H9 (cell line): ENCODE data around the gene CD209. TPM values are rescaled to one million over a fixed set of nuclear protein-coding genes. Genes with fewer than 3 reads are reported as not detected.

Source experiments
- DNase-seq: peaks from one replicate; pipeline ENCODE4 v3.0.0-alpha.2; 2017
- H2AFZ ChIP-seq: one replicate; pipeline ENCODE4 v1.6.1; 2013; ENCODE audit warnings: mild to moderate bottlenecking, low read length, control low read depth, moderate library complexity
- H2AK5ac ChIP-seq: 2 replicates; pipeline ENCODE4 v1.6.1; 2013; ENCODE audit warnings: low read length, control low read depth, mixed read lengths; ENCODE audit not compliant: insufficient read length
- H2BK120ac ChIP-seq: one replicate; pipeline ENCODE4 v1.6.1; 2013; ENCODE audit warnings: low read depth, mild to moderate bottlenecking, low read length, control low read depth, inconsistent platforms; ENCODE audit not compliant: poor library complexity, severe bottlenecking
- H2BK12ac ChIP-seq: 2 replicates; pipeline ENCODE4 v1.6.1; 2013; ENCODE audit warnings: low read length, control low read depth, mixed read lengths, low read depth; ENCODE audit not compliant: insufficient read length
- H2BK15ac ChIP-seq: 2 replicates; pipeline ENCODE4 v1.6.1; 2013; ENCODE audit warnings: low read depth, low read length, control low read depth
- H2BK20ac ChIP-seq: one replicate; pipeline ENCODE4 v1.6.1; 2013; ENCODE audit warnings: low read depth, mild to moderate bottlenecking, low read length, control low read depth, inconsistent platforms; ENCODE audit not compliant: poor library complexity, severe bottlenecking
- H2BK5ac ChIP-seq: 2 replicates; pipeline ENCODE4 v1.6.1; 2013; ENCODE audit warnings: low read length, control low read depth, mixed read lengths; ENCODE audit not compliant: insufficient read length
- H3K14ac ChIP-seq: 2 replicates; pipeline ENCODE4 v1.6.1; 2013; ENCODE audit warnings: low read length, control low read depth; ENCODE audit not compliant: insufficient read depth
- H3K18ac ChIP-seq: 2 replicates; pipeline ENCODE4 v1.6.1; 2013; ENCODE audit warnings: low read depth, mild to moderate bottlenecking, mixed read lengths, low read length, control low read depth; ENCODE audit not compliant: insufficient read length
- H3K23ac ChIP-seq: 2 replicates; pipeline ENCODE4 v1.6.1; 2013; ENCODE audit warnings: low read length, control low read depth, mixed read lengths, low read depth; ENCODE audit not compliant: insufficient read length
- H3K23me2 ChIP-seq: 2 replicates; pipeline ENCODE4 v1.6.1; 2013; ENCODE audit warnings: low read depth, mild to moderate bottlenecking, mixed read lengths, low read length, control low read depth; ENCODE audit not compliant: insufficient read length, poor library complexity, severe bottlenecking
- H3K27ac ChIP-seq: 2 replicates; pipeline ENCODE4 v1.5.1; 2013; ENCODE audit warnings: low read length, control low read depth, mixed read lengths, low read depth; ENCODE audit not compliant: insufficient read length
- H3K27me3 ChIP-seq: 2 replicates; pipeline ENCODE4 v1.6.1; 2013; ENCODE audit warnings: low read length, control low read depth, inconsistent platforms; ENCODE audit not compliant: insufficient read depth
- H3K4ac ChIP-seq: 2 replicates; pipeline ENCODE4 v1.6.1; 2013; ENCODE audit warnings: low read depth, mild to moderate bottlenecking, control low read depth, inconsistent platforms, low read length, moderate library complexity
- H3K4me1 ChIP-seq: 2 replicates; pipeline ENCODE4 v1.6.1; 2013; ENCODE audit warnings: low read length, control low read depth, inconsistent platforms; ENCODE audit not compliant: insufficient read depth
- H3K4me2 ChIP-seq: 2 replicates; pipeline ENCODE4 v1.6.1; 2013; ENCODE audit warnings: low read length, control low read depth, mixed read lengths; ENCODE audit not compliant: insufficient read length, insufficient read depth
- H3K56ac ChIP-seq: 2 replicates; pipeline ENCODE4 v1.6.1; 2013; ENCODE audit warnings: low read depth, mild to moderate bottlenecking, mixed read lengths, low read length, control low read depth; ENCODE audit not compliant: insufficient read length
- H3K79me1 ChIP-seq: 2 replicates; pipeline ENCODE4 v1.6.1; 2013; ENCODE audit warnings: low read depth, mild to moderate bottlenecking, moderate library complexity, low read length, control low read depth, inconsistent platforms; ENCODE audit not compliant: insufficient read depth, poor library complexity, severe bottlenecking
- H3K79me2 ChIP-seq: 2 replicates; pipeline ENCODE4 v1.6.1; 2013; ENCODE audit warnings: low read length, control low read depth, inconsistent platforms; ENCODE audit not compliant: insufficient read depth
- H3K9ac ChIP-seq: 2 replicates; pipeline ENCODE4 v1.6.1; 2013; ENCODE audit warnings: low read length, control low read depth, mixed read lengths; ENCODE audit not compliant: insufficient read length; ENCODE audit errors: extremely low read depth
- H3K9me3 ChIP-seq: one replicate; pipeline ENCODE4 v1.6.1; 2013; ENCODE audit warnings: low read depth, low read length, inconsistent platforms; ENCODE audit not compliant: control insufficient read depth
- H3T11ph ChIP-seq: one replicate; pipeline ENCODE4 v1.6.1; 2013; ENCODE audit warnings: mild to moderate bottlenecking, low read length, control low read depth, inconsistent platforms
- H4K20me1 ChIP-seq: one replicate; pipeline ENCODE4 v1.6.1; 2013; ENCODE audit not compliant: control insufficient read depth, insufficient read length, insufficient read depth
- H4K5ac ChIP-seq: 2 replicates; pipeline ENCODE4 v1.6.1; 2013; ENCODE audit warnings: low read depth, mild to moderate bottlenecking, mixed read lengths, low read length, control low read depth; ENCODE audit not compliant: insufficient read length
- H4K8ac ChIP-seq: replicated peaks from 2 replicates; pipeline ENCODE4 v1.6.1; 2013; ENCODE audit warnings: low read length, control low read depth, mixed read lengths, low read depth; ENCODE audit not compliant: insufficient read length
- H4K91ac ChIP-seq: 2 replicates; pipeline ENCODE4 v1.6.1; 2013; ENCODE audit warnings: low read depth, mild to moderate bottlenecking, moderate library complexity, mixed read lengths, low read length, control low read depth; ENCODE audit not compliant: insufficient read length
- H3K27ac Mint-ChIP-seq, 3 experiments: 2 replicates in 2 of 3; 3 replicates in 1 of 3; pipeline ENCODE4 v1.8.0; 2020 to 2021; ENCODE audit warnings: mixed read lengths in 3 of 3, mild to moderate bottlenecking in 1 of 3, moderate library complexity in 1 of 3
- H3K27me3 Mint-ChIP-seq: 2 replicates; pipeline ENCODE4 v1.8.0; 2021; ENCODE audit warnings: low read depth, mild to moderate bottlenecking, moderate library complexity, mixed read lengths
- H3K36me3 Mint-ChIP-seq, 3 experiments: 2 replicates in 2 of 3; 3 replicates in 1 of 3; pipeline ENCODE4 v1.8.0; 2020 to 2021; ENCODE audit warnings: low read depth in 3 of 3, mixed read lengths in 3 of 3; ENCODE audit not compliant: insufficient read depth in 1 of 3
- H3K4me1 Mint-ChIP-seq, 2 experiments: 2 replicates each; pipeline ENCODE4 v1.8.0; 2020; ENCODE audit warnings: mixed read lengths in 2 of 2
- H3K4me3 Mint-ChIP-seq, 2 experiments: 2 replicates in 1 of 2; 3 replicates in 1 of 2; pipeline ENCODE4 v1.8.0; 2020 to 2021; ENCODE audit warnings: mild to moderate bottlenecking in 2 of 2, mixed read lengths in 2 of 2, moderate library complexity in 1 of 2
- H3K9me3 Mint-ChIP-seq, 2 experiments: 2 replicates in 1 of 2; 3 replicates in 1 of 2; pipeline ENCODE4 v1.8.0; 2020; ENCODE audit warnings: mild to moderate bottlenecking in 2 of 2, mixed read lengths in 2 of 2, moderate library complexity in 1 of 2
- CTCF ChIP-seq: fragments of 200-600 bp; sonication (generic); conservative IDR thresholded peaks from 3 replicates; pipeline ENCODE4 v1.8.0; 2021; ENCODE audit warnings: antibody characterized with exemption, mild to moderate bottlenecking
- WGBS: extraction: QIAGEN DNeasy Blood & Tissue Kit; methylation state at CpG from one replicate; pipeline ENCODE4 v1.1.7; 2013; ENCODE audit warnings: missing lambda C conversion rate, low lambda C conversion rate, mixed read lengths; ENCODE audit not compliant: insufficient read length; ENCODE audit errors: extremely low coverage; 5-methylcytosine and 5-hydroxymethylcytosine counted together
- total RNA-seq: library from RNA; stranded (reverse); gene quantifications from 2 replicates; pipeline ENCODE4 v1.2.1, GENCODE V29; 2021

Gene CD209
- total RNA-seq, 1 experiment from 2014 or later, result not detected

- Mint-ChIP-seq H3K27ac (no peak overlapping the region), H3K9me3 (no peaks in the 10 kb centered on the region), H3K4me3 (no peak overlapping the region), H3K4me1 (peaks cover 0 to 8% of the 10 kb centered on the region in 2 experiments; a peak in 3 of 4 replicates), H3K36me3 (no peaks in the 10 kb centered on the region), H3K27me3 (peaks cover 28% of the 10 kb centered on the region)
- Histone ChIP-seq H3K4ac (no peak overlapping the region), H3K4me1 (no peaks in the 10 kb centered on the region; the same call in 1 of the 2 replicates), H2AFZ (no peak overlapping the region), H2BK120ac (no peak overlapping the region), H4K91ac (no peak overlapping the region), H2BK5ac (no peak overlapping the region), H2BK12ac (no peak overlapping the region), H4K20me1 (peaks cover 2% of the 10 kb centered on the region), H3K23me2 (no peaks in the 10 kb centered on the region), H3K56ac (no peak overlapping the region), H3K14ac (no peak overlapping the region), H2BK20ac (no peak overlapping the region), H2AK5ac (no peak overlapping the region), H3K18ac (no peak overlapping the region), H4K5ac (no peak overlapping the region), H3K23ac (no peak overlapping the region), H3K27ac (no peak overlapping the region), H3T11ph (no peak overlapping the region), H2BK15ac (no peak overlapping the region), H3K4me2 (no peak overlapping the region), H3K9ac (no peak overlapping the region), H3K79me2 (no peaks in the 10 kb centered on the region), H3K27me3 (no peaks in the 10 kb centered on the region), H4K8ac (no peak overlapping the region), H3K9me3 (no peaks in the 10 kb centered on the region), H3K79me1 (no peaks in the 10 kb centered on the region)
- no peak for TF ChIP-seq CTCF
- DNase-seq, result no peak
- 95% methylated on average over 4 of the region's 13 CpGs for WGBS
These were observed 54.8 kb downstream of the CD209 start for GRCh38 chr19:7692417-7693088.
